Measurements from ENCODE around the gene PHLPP1.
"Not testable (repeated sequence)": the region's sequence is repeated elsewhere in the genome, so short reads cannot be mapped to it uniquely, and the experiment has no call there.

Gene PHLPP1

GRCh38 chr18:62715436-62715758 lies at the start of gene PHLPP1:
Gene PHLPP1 (plus strand): TSS chr18:62715541. CDS start chr18:62715684, 143 bp downstream.
- DNase-seq (ENCODE audit: low read depth) = no peak

GRCh38 chr18:62669225-62669624 lies 46.1 kb upstream of the PHLPP1 start:
- no peak for DNase-seq (ENCODE audit: low read depth)

GRCh38 chr18:62670573-62670972 lies 44.8 kb upstream of the PHLPP1 start:
- no peak for DNase-seq (ENCODE audit: low read depth)

- no peak for DNase-seq (ENCODE audit: low read depth)
Observed at GRCh38 chr18:62672600-62672999, 42.7 kb upstream of the PHLPP1 start.

GRCh38 chr18:62678847-62679485 lies 36.4 kb upstream of the PHLPP1 start:
- no peak for DNase-seq (ENCODE audit: low read depth)

GRCh38 chr18:62682371-62682770 lies 33.0 kb upstream of the PHLPP1 start:
- DNase-seq (ENCODE audit: low read depth) = no peak

- no peak for DNase-seq (ENCODE audit: low read depth)
Observed at GRCh38 chr18:62683935-62684334, 31.4 kb upstream of the PHLPP1 start.

- DNase-seq (ENCODE audit: low read depth) = no peak
Observed at GRCh38 chr18:62688743-62689317, 26.5 kb upstream of the PHLPP1 start.

GRCh38 chr18:62690236-62690815 lies 25.0 kb upstream of the PHLPP1 start:
- DNase-seq (ENCODE audit: low read depth) = no peak

GRCh38 chr18:62693659-62694058 lies 21.7 kb upstream of the PHLPP1 start:
- no peak for DNase-seq (ENCODE audit: low read depth)

- DNase-seq (ENCODE audit: low read depth) = no peak
Observed at GRCh38 chr18:62697636-62698035, 17.7 kb upstream of the PHLPP1 start.

GRCh38 chr18:62702259-62702658 lies 13.1 kb upstream of the PHLPP1 start:
- no peak for DNase-seq (ENCODE audit: low read depth)

- not testable (repeated sequence) for DNase-seq (ENCODE audit: low read depth)
Observed at GRCh38 chr18:62706879-62707278, 8.5 kb upstream of the PHLPP1 start.

- DNase-seq (ENCODE audit: low read depth) = not testable (repeated sequence)
Observed at GRCh38 chr18:62709908-62710307, 5.4 kb upstream of the PHLPP1 start.

GRCh38 chr18:62710417-62710816 lies 4.9 kb upstream of the PHLPP1 start:
- no peak for DNase-seq (ENCODE audit: low read depth)

GRCh38 chr18:62711781-62712180 lies 3.6 kb upstream of the PHLPP1 start:
- no peak for DNase-seq (ENCODE audit: low read depth)

- DNase-seq (ENCODE audit: low read depth) = no peak
Observed at GRCh38 chr18:62713651-62714247, 1.6 kb upstream of the PHLPP1 start.

- DNase-seq (ENCODE audit: low read depth) = peak; percentile 99
Observed at GRCh38 chr18:62714671-62715435, 488 bp upstream of the PHLPP1 start.

- DNase-seq (ENCODE audit: low read depth) = no peak
Observed at GRCh38 chr18:62715759-62716615, 646 bp downstream of the PHLPP1 start.

- no peak for DNase-seq (ENCODE audit: low read depth)
Observed at GRCh38 chr18:62716619-62717168, 1.4 kb downstream of the PHLPP1 start.

- no peak for DNase-seq (ENCODE audit: low read depth)
Observed at GRCh38 chr18:62717169-62717924, 2.0 kb downstream of the PHLPP1 start.

Measured in GM04504 (cell line).